PC-3 (cell line): ENCODE results near the gene LRRC37B. TPM values are rescaled to one million over a fixed set of nuclear protein-coding genes. Genes with fewer than 3 reads are reported as not detected.
"Not testable (repeated sequence)": the region's sequence is repeated elsewhere in the genome, so short reads cannot be mapped to it uniquely, and the experiment has no call there.

Experiments
- ATAC-seq: fragments of 200-7000 bp; cut with Tn5 transposase; 2 replicates; pipeline ENCODE4 v1.9.1; 2020; ENCODE audit warnings: mild to moderate bottlenecking, moderate library complexity
- Bru-seq: library from RNA; stranded (reverse); fragments of 400-500 nt; gene quantifications from one replicate; lab custom pipeline; 2021; lab: Mats Ljungman, UMichigan
- BruChase-seq, 2 experiments: library from RNA; stranded (reverse); fragments of 400-500 nt; gene quantifications; one replicate each; lab custom pipeline; 2021; lab: Mats Ljungman, UMichigan
- BruUV-seq: library from RNA; stranded (reverse); fragments of 400-500 nt; replicated peaks from 2 replicates; lab custom pipeline; 2021; lab: Mats Ljungman, UMichigan
- CTCF ChIA-PET: fragments of 300-600 bp; sonication (Branson Sonifier 250); formaldehyde crosslinking; loops from one replicate; lab custom pipeline; 2022; ENCODE audit warnings: antibody characterized with exemption; lab: Charles Lee
- POLR2A ChIA-PET: fragments of 300-600 bp; sonication (Branson Sonifier 250); formaldehyde crosslinking; loops from one replicate; lab custom pipeline; 2022; ENCODE audit warnings: antibody characterized with exemption; ENCODE audit not compliant: unreplicated experiment; lab: Charles Lee
- DNase-seq: peaks from one replicate; pipeline ENCODE4 v3.0.0-alpha.2; 2015
- H2AFZ ChIP-seq: fragments of 300-600 bp; sonication (generic); 2 replicates; pipeline ENCODE4 v1.6.0; 2016; ENCODE audit warnings: antibody characterized with exemption, low read length
- H3F3A ChIP-seq: fragments of 300-600 bp; sonication (generic); one replicate; pipeline ENCODE4 v1.6.0; 2017; ENCODE audit warnings: antibody characterized with exemption, low read length, control low read depth, mild to moderate bottlenecking; ENCODE audit not compliant: unreplicated experiment
- H3K27ac ChIP-seq: fragments of 300-600 bp; sonication (generic); 2 replicates; pipeline ENCODE4 v1.5.1; 2016; ENCODE audit warnings: mild to moderate bottlenecking, low read length
- H3K27me3 ChIP-seq: fragments of 300-600 bp; sonication (generic); 2 replicates; pipeline ENCODE4 v1.6.1; 2016; ENCODE audit warnings: low read length, mixed read lengths
- H3K36me3 ChIP-seq: fragments of 300-600 bp; sonication (generic); 2 replicates; pipeline ENCODE4 v1.6.1; 2016; ENCODE audit warnings: low read depth, mixed run types, low read length, mixed read lengths
- H3K4me1 ChIP-seq: fragments of 300-600 bp; sonication (generic); 2 replicates; pipeline ENCODE4 v1.5.1; 2016; ENCODE audit warnings: low read length; ENCODE audit not compliant: insufficient read depth
- H3K4me2 ChIP-seq: fragments of 300-600 bp; sonication (generic); 2 replicates; pipeline ENCODE4 v1.6.0; 2016; ENCODE audit warnings: low read length
- H3K4me3 ChIP-seq: fragments of 300-600 bp; sonication (generic); 2 replicates; pipeline ENCODE4 v1.5.1; 2016; ENCODE audit warnings: mild to moderate bottlenecking, low read length, mixed read lengths
- H3K79me2 ChIP-seq: fragments of 300-600 bp; sonication (generic); 2 replicates; pipeline ENCODE4 v1.6.1; 2017; ENCODE audit warnings: low read length, mixed read lengths
- H3K9ac ChIP-seq: fragments of 300-600 bp; sonication (generic); 2 replicates; pipeline ENCODE4 v1.6.0; 2016; ENCODE audit warnings: mild to moderate bottlenecking, low read length
- H3K9me2 ChIP-seq: fragments of 300-600 bp; sonication (generic); replicated peaks from 2 replicates; pipeline ENCODE4 v1.6.1; 2016; ENCODE audit warnings: mixed run types, low read length, mixed read lengths
- H3K9me3 ChIP-seq: fragments of 300-600 bp; sonication (generic); 2 replicates; pipeline ENCODE4 v1.6.1; 2016; ENCODE audit warnings: low read length, mixed read lengths
- H4K20me1 ChIP-seq: fragments of 300-600 bp; sonication (generic); 2 replicates; pipeline ENCODE4 v1.6.1; 2016; ENCODE audit warnings: low read length, mixed read lengths
- CTCF ChIP-seq: fragments of 300-600 bp; sonication (generic); conservative IDR thresholded peaks from 2 replicates; pipeline ENCODE4 v1.5.1; 2017; ENCODE audit warnings: antibody characterized with exemption, low read depth, mild to moderate bottlenecking, low read length
- EZH2 ChIP-seq: fragments of 300-600 bp; sonication (generic); IDR thresholded peaks from one replicate; pipeline ENCODE4 v1.6.1; 2017; ENCODE audit warnings: antibody characterized with exemption, mild to moderate bottlenecking, low read length; ENCODE audit not compliant: unreplicated experiment
- EZH2phosphoT487 ChIP-seq: fragments of 300-600 bp; sonication (generic); IDR thresholded peaks from 2 replicates; pipeline ENCODE4 v1.6.1; 2018; ENCODE audit warnings: mild to moderate bottlenecking, antibody characterized with exemption, low read length, borderline replicate concordance
- intact Hi-C: fragments of 100-400 bp; cut with micrococcal nuclease; formaldehyde crosslinking; loops from 2 replicates; pipeline ENCODE4 v1.9.0; 2023
- long read RNA-seq: library from polyadenylated mRNA; unstranded; transcript quantifications from one replicate; pipeline ENCODE4 v2.0.0, GENCODE V29; 2021; ENCODE audit not compliant: unreplicated experiment
- total RNA-seq: library from RNA; depleted of rRNA; stranded (reverse); fragments of >200 nt; gene quantifications from 2 replicates; pipeline ENCODE4 v1.2.3, GENCODE V29; 2014; rRNA removed

LRRC37B gene
- 7.4 and 9.5 TPM in 2 replicates for total RNA-seq
- Bru-seq, nascent RNA: percentile 67 among the genes with signal in this experiment
- percentile 71 among the genes with signal in this experiment for BruChase-seq, experiment 1, labeled RNA remaining after a 6-hour chase
- percentile 77 among the genes with signal in this experiment for BruChase-seq, experiment 2, labeled RNA remaining after a 2-hour chase
- long read RNA-seq, partial matches to known transcripts: 3 of 13 reads
- long read RNA-seq, other reads (novel, unspliced or antisense): 7 of 13 reads

GRCh38 chr17:32006957-32007462 is at the start of gene LRRC37B:
Gene LRRC37B (plus strand): TSS chr17:32007383. CDS start chr17:32021393, 14,010 bp downstream.
- Histone ChIP-seq H3K9ac (peak within 1 kb of the TSS; percentile 76), H3K9me3 (no peaks in the 10 kb centered on the region), H3F3A (no peaks in the 10 kb centered on the region), H3K79me2 (peaks cover 39% of the 10 kb centered on the region), H2AFZ (peak within 1 kb of the TSS; percentile 84), H3K27ac (peak within 1 kb of the TSS; percentile 7), H3K9me2 (no peaks in the 10 kb centered on the region), H3K36me3 (no peaks in the 10 kb centered on the region), H4K20me1 (no peaks in the 10 kb centered on the region), H3K4me2 (peak within 1 kb of the TSS; percentile 97), H3K4me1 (no peaks in the 10 kb centered on the region), H3K4me3 (peak within 1 kb of the TSS; percentile 95), H3K27me3 (no peaks in the 10 kb centered on the region)
- no TSS peak for BruUV-seq
- peak; percentile 89 for ATAC-seq
- ChIA-PET POLR2A (interaction anchor here (0.6 kb wide), 1 partner anchor 155 kb away, joined by 3 read pairs; no protein-coding TSS in a partner anchor), CTCF (interaction anchor here (0.6 to 0.8 kb wide), 2 partner anchors 66 to 88 kb away, joined by 6 to 8 read pairs; no protein-coding TSS in a partner anchor)
- intact Hi-C loops: loop anchor here (5.0 kb wide), 2 partner anchors 60 to 130 kb away; no protein-coding TSS in a partner anchor
- TF ChIP-seq EZH2phosphoT487 (no peak), EZH2 (no peak), CTCF (peak; percentile 61)
- DNase-seq: peak; percentile 75

- H2AFZ ChIP-seq, H4K20me1 ChIP-seq, H3K27ac ChIP-seq, BruUV-seq, intact Hi-C loops, H3K79me2 ChIP-seq, H3K9ac ChIP-seq, H3K9me3 ChIP-seq, H3K4me1 ChIP-seq, H3K36me3 ChIP-seq, ATAC-seq, H3K4me3 ChIP-seq, H3K27me3 ChIP-seq, POLR2A ChIA-PET, H3K9me2 ChIP-seq, CTCF ChIA-PET, DNase-seq, H3K4me2 ChIP-seq, H3F3A ChIP-seq: not testable (repeated sequence)
These were observed 43.1 kb upstream of the LRRC37B start for GRCh38 chr17:31964131-31964530.

GRCh38 chr17:31967648-31968047 is 39.5 kb upstream of the LRRC37B start:
- intact Hi-C loops: no loop called here

DNA sequence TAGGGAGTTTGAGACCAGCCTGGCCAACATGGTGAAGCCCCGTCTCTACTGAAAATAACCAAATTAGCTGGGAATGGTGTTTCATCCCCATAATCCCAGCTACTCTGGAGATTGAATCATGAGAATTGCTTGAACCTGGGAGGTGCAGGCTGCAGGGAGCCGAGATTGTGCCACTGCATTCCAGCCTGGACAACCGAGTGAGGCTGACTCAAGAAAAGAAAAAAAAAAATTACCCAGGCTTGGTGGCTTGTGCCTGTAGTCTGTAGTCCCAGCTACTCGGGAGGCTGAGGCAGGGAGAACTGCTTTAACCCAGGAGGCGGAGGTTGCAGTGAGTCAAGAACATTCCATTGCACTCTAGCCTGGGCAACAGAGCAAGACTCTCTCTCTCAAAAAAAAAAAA is 36.8 kb upstream of the LRRC37B start:
- H3K36me3 ChIP-seq, ATAC-seq, CTCF ChIA-PET: not testable (repeated sequence)

More at GRCh38 chr17:31967648-31968047, 39.5 kb upstream of the LRRC37B start:
- ATAC-seq (no peak; the same call in 1 of the 2 replicates), DNase-seq (no peak)
- Histone ChIP-seq H3K4me1 (no peaks in the 10 kb centered on the region), H3F3A (no peaks in the 10 kb centered on the region), H3K9ac (no peak overlapping the region), H3K79me2 (no peaks in the 10 kb centered on the region), H3K36me3 (peaks cover 4% of the 10 kb centered on the region; the same call in 1 of the 2 replicates), H4K20me1 (no peaks in the 10 kb centered on the region), H3K9me2 (no peaks in the 10 kb centered on the region), H2AFZ (no peak overlapping the region), H3K27me3 (no peaks in the 10 kb centered on the region), H3K4me3 (no peak overlapping the region), H3K9me3 (no peaks in the 10 kb centered on the region), H3K27ac (no peak overlapping the region), H3K4me2 (no peak overlapping the region)
- ChIA-PET CTCF (no interaction called here), POLR2A (no interaction called here)
- TF ChIP-seq EZH2phosphoT487: no peak
- TF ChIP-seq CTCF: no peak
- no peak for TF ChIP-seq EZH2
- no TSS peak for BruUV-seq

More for the DNA sequence above, 36.8 kb upstream of the LRRC37B start:
- H3K4me3 ChIP-seq, BruUV-seq, H3K9me3 ChIP-seq, H3F3A ChIP-seq, intact Hi-C loops, DNase-seq, H3K9me2 ChIP-seq, H3K27ac ChIP-seq, POLR2A ChIA-PET, H3K4me1 ChIP-seq, H3K27me3 ChIP-seq, H4K20me1 ChIP-seq, H3K4me2 ChIP-seq, H3K79me2 ChIP-seq, H3K9ac ChIP-seq, H2AFZ ChIP-seq: not testable (repeated sequence)
